ENCODE measurements around the gene FERD3L.

Gene FERD3L

DNA sequence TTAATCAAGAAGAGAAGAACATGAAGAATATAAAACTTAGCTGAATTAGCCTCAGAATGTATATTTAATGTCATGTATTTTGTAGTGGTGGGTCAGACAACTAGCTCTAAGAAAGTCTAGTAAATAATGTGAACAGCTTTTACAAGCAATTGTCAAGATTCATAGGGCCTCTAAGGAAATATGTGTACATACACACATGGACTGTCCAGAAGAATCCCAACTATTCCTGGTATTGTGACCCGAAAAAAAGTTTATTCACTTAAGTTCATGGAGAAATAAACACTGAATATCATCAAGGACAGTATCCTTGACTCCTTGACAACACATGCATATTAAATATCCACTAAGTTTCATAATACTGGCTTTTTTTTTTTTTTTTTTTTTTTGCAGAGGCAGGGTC, 16.4 kb downstream of the FERD3L start:
- Histone ChIP-seq H3K27ac (ENCODE audit: low read length) (no peak overlapping the region), H3K9ac (ENCODE audit: low read length) (no peak overlapping the region), H3K79me2 (ENCODE audit: low read length) (no peaks in the 10 kb centered on the region), H3K36me3 (replicated peaks; ENCODE audit: insufficient read depth, low read length) (no peaks in the 10 kb centered on the region), H3K4me2 (ENCODE audit: low read depth, low read length) (no peak overlapping the region), H4K20me1 (ENCODE audit: insufficient read depth, low read length) (no peaks in the 10 kb centered on the region), H3K9me3 (replicated peaks; ENCODE audit: insufficient read depth, low read length) (no peaks in the 10 kb centered on the region), H3K4me3 (ENCODE audit: low read length) (no peak overlapping the region), H3K9me2 (replicated peaks; ENCODE audit: insufficient read depth, low read length) (no peaks in the 10 kb centered on the region), H3F3A (ENCODE audit: insufficient read depth, low read length) (no peaks in the 10 kb centered on the region), H2AFZ (ENCODE audit: low read length) (no peak overlapping the region), H3K4me1 (ENCODE audit: low read length) (no peaks in the 10 kb centered on the region), H3K27me3 (replicated peaks; ENCODE audit: insufficient read depth, low read length) (no peaks in the 10 kb centered on the region)
- DNase-seq, result no peak
- TF ChIP-seq EZH2phosphoT487 (IDR thresholded peaks at IDR 0.05; ENCODE audit: low read length), result no peak
- TF ChIP-seq EZH2 (optimal IDR thresholded peaks at IDR 0.05; ENCODE audit: low read depth, low read length), result no peak
- TF ChIP-seq, protein P1, sequence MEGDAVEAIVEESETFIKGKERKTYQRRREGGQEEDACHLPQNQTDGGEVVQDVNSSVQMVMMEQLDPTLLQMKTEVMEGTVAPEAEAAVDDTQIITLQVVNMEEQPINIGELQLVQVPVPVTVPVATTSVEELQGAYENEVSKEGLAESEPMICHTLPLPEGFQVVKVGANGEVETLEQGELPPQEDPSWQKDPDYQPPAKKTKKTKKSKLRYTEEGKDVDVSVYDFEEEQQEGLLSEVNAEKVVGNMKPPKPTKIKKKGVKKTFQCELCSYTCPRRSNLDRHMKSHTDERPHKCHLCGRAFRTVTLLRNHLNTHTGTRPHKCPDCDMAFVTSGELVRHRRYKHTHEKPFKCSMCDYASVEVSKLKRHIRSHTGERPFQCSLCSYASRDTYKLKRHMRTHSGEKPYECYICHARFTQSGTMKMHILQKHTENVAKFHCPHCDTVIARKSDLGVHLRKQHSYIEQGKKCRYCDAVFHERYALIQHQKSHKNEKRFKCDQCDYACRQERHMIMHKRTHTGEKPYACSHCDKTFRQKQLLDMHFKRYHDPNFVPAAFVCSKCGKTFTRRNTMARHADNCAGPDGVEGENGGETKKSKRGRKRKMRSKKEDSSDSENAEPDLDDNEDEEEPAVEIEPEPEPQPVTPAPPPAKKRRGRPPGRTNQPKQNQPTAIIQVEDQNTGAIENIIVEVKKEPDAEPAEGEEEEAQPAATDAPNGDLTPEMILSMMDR (IDR thresholded peaks at IDR 0.05; ENCODE audit: low read length), result no peak

DNA sequence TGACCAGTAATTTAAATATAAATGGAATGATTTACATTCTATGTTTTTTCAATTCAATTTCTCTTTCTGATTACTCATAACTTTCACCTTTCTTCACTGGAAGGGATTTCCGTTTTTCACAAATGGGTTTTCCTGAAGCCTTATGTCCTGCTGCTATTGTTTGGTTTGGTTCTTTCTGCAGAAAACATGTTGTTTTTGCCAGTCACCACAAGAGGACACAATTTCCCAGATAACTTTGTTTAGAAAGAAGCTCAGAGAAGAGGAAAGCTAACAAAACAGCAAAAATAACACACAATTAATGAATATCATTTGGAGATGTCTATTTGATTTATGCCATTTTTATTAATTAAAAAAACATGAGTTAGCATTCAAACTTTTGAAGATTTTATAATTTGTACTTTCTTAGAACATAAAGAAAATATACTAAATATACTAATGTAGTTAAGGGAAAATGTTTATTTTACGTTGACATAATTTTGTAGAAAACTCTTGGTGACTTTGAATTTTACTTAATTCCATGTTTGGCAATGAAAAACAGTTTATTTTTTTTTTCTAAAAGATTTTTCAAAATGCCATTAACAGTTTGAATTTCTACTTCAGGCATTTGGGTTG, 23.1 kb downstream of the FERD3L start:
- TF ChIP-seq EZH2 (optimal IDR thresholded peaks at IDR 0.05; ENCODE audit: low read depth, low read length) (no peak), EZH2phosphoT487 (IDR thresholded peaks at IDR 0.05; ENCODE audit: low read length) (no peak)
- TF ChIP-seq, protein P1 (IDR thresholded peaks at IDR 0.05; ENCODE audit: low read length), result peak; percentile 75
- Histone ChIP-seq H3K9me3 (replicated peaks; ENCODE audit: insufficient read depth, low read length) (no peaks in the 10 kb centered on the region), H3F3A (ENCODE audit: insufficient read depth, low read length) (no peaks in the 10 kb centered on the region), H3K4me3 (ENCODE audit: low read length) (no peak overlapping the region), H3K27ac (ENCODE audit: low read length) (no peak overlapping the region), H3K4me2 (ENCODE audit: low read depth, low read length) (no peak overlapping the region), H3K79me2 (ENCODE audit: low read length) (no peaks in the 10 kb centered on the region), H4K20me1 (ENCODE audit: insufficient read depth, low read length) (no peaks in the 10 kb centered on the region), H3K36me3 (replicated peaks; ENCODE audit: insufficient read depth, low read length) (no peaks in the 10 kb centered on the region), H3K9ac (ENCODE audit: low read length) (no peak overlapping the region), H2AFZ (ENCODE audit: low read length) (no peak overlapping the region), H3K4me1 (ENCODE audit: low read length) (no peaks in the 10 kb centered on the region), H3K9me2 (replicated peaks; ENCODE audit: insufficient read depth, low read length) (no peaks in the 10 kb centered on the region), H3K27me3 (replicated peaks; ENCODE audit: insufficient read depth, low read length) (peaks cover 6% of the 10 kb centered on the region; the same call in 1 of the 2 replicates)
- DNase-seq, result peak; percentile 50

DNA sequence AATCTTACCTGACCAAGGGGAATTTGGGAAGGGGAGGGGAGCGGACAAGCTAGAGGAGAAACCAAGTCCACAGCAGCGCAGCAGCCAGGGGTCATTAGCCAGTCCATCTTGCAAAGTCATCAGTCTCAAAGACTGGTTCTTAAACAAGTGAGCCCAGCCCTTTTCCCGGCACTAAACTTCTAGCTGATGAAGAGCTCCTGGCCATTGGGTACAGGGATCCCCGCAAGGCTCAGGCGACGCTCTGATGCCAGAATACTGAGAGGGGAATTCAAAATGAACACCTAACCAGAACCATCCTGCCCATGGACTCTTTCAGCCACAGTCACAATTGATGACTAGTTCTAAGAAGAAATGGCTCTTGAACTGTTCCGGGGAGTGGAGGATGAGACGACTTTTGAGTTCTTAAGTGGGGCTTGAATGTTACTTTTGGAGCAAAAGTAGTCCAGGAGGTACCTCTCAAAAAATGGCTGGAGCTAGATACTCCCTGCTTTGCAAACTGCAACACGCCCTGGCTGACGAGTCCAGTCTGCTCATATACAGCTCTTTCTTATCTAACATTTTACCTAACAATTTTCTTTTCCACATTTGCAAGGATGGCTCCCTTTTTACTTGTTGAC, 25.2 kb downstream of the FERD3L start:
- H3K79me2 ChIP-seq (ENCODE audit: low read length), result no peaks in the 10 kb centered on the region
- no peaks in the 10 kb centered on the region for H4K20me1 ChIP-seq (ENCODE audit: insufficient read depth, low read length)
- TF ChIP-seq EZH2phosphoT487 (IDR thresholded peaks at IDR 0.05; ENCODE audit: low read length) (no peak), EZH2 (optimal IDR thresholded peaks at IDR 0.05; ENCODE audit: low read depth, low read length) (no peak)
- TF ChIP-seq, protein P1 (IDR thresholded peaks at IDR 0.05; ENCODE audit: low read length), result no peak
- no peak overlapping the region for H3K4me3 ChIP-seq (ENCODE audit: low read length)
- H3K36me3 ChIP-seq (replicated peaks; ENCODE audit: insufficient read depth, low read length), result no peaks in the 10 kb centered on the region
- no peak overlapping the region for H3K9ac ChIP-seq (ENCODE audit: low read length)
- no peaks in the 10 kb centered on the region for H3K9me2 ChIP-seq (replicated peaks; ENCODE audit: insufficient read depth, low read length)
- H3K27me3 ChIP-seq (replicated peaks; ENCODE audit: insufficient read depth, low read length), result peaks cover 6% of the 10 kb centered on the region; the same call in 1 of the 2 replicates
- no peak overlapping the region for H3K4me2 ChIP-seq (ENCODE audit: low read depth, low read length)
- 0 out of 2 replicates have a peak, but pooled peaks cover 4% of the 10 kb centered on the region for H3K4me1 ChIP-seq (ENCODE audit: low read length)
- no peak overlapping the region for H2AFZ ChIP-seq (ENCODE audit: low read length)
- H3K27ac ChIP-seq (ENCODE audit: low read length), result no peak overlapping the region
- no peaks in the 10 kb centered on the region for H3F3A ChIP-seq (ENCODE audit: insufficient read depth, low read length)
- no peaks in the 10 kb centered on the region for H3K9me3 ChIP-seq (replicated peaks; ENCODE audit: insufficient read depth, low read length)
- DNase-seq, result no peak
